GM12892 (cell line): Measurements from ENCODE around the gene OTOG.

Source experiments
- DNase-seq: peaks from one replicate; pipeline ENCODE4 v3.0.0; 2011; ENCODE audit not compliant: insufficient read length
- FAIRE-seq: peaks from 2 replicates; lab custom pipeline; 2011; peaks lifted over from hg19 to GRCh38; lab: Jason Lieb, UNC
- POLR2A ChIP-seq: IDR thresholded peaks from 2 replicates; pipeline ENCODE4 v1.6.1; 2011; ENCODE audit warnings: low read depth, low read length, control low read depth
- POLR2AphosphoS5 ChIP-seq: IDR thresholded peaks from 2 replicates; pipeline ENCODE4 v1.6.1; 2011; ENCODE audit warnings: low read depth, low read length, control low read depth
- TAF1 ChIP-seq: IDR thresholded peaks from 2 replicates; pipeline ENCODE4 v1.6.1; 2011; ENCODE audit warnings: low read depth, mild to moderate bottlenecking, control low read depth, low read length, borderline replicate concordance

The OTOG gene

GRCh38 chr11:17637901-17638300, 90.8 kb downstream of the OTOG start:
- no peak for FAIRE-seq
- DNase-seq, result no peak
- TF ChIP-seq POLR2A, result no peak

GRCh38 chr11:17638311-17638710, 91.3 kb downstream of the OTOG start:
- DNase-seq (no peak), FAIRE-seq (no peak)
- TF ChIP-seq TAF1 (no peak), POLR2AphosphoS5 (no peak), POLR2A (no peak)

DNA sequence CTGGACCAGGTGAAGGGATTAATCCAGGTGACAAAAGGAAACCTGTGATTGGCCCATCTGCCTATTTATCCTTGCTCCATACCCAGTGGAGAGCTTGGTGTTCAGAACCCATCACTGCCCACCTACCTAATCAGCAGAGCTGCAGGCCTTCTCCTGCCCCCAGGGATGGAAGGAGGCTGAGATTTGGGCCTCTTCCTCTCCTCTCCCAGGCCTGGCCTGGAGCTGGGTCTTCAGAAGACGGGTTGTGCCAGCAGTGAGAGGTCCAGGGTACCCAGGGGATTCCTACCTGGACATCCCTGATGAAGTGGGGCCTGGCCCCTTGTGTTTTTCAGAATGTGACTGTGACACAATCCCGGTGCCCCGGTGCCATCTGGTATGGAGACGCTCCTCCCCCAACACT, 92.0 kb downstream of the OTOG start:
- TF ChIP-seq POLR2A, result no peak
- no peak for TF ChIP-seq TAF1
- no peak for TF ChIP-seq POLR2AphosphoS5
- FAIRE-seq (no peak), DNase-seq (no peak)

DNA sequence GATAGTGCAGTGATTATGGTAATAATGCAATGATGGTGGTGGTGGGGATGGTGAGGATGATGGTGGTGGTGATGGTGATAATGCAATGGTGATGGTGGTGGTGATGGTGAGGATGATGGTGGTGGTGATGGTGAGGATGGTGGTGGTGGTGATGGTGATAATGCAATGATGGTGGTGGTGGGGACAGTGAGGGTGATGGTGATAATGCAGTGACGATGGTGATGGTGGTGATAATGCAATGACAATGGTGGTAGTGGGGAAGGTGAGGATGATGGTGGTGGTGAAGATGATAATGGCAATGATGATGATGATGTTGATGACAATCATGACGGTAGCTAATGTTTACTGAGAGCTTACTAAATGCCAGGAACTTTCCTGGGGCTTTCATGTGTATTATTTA, 92.7 kb downstream of the OTOG start:
- no peak for DNase-seq
- no peak for FAIRE-seq
- no peak for TF ChIP-seq TAF1
- no peak for TF ChIP-seq POLR2AphosphoS5
- no peak for TF ChIP-seq POLR2A

DNA sequence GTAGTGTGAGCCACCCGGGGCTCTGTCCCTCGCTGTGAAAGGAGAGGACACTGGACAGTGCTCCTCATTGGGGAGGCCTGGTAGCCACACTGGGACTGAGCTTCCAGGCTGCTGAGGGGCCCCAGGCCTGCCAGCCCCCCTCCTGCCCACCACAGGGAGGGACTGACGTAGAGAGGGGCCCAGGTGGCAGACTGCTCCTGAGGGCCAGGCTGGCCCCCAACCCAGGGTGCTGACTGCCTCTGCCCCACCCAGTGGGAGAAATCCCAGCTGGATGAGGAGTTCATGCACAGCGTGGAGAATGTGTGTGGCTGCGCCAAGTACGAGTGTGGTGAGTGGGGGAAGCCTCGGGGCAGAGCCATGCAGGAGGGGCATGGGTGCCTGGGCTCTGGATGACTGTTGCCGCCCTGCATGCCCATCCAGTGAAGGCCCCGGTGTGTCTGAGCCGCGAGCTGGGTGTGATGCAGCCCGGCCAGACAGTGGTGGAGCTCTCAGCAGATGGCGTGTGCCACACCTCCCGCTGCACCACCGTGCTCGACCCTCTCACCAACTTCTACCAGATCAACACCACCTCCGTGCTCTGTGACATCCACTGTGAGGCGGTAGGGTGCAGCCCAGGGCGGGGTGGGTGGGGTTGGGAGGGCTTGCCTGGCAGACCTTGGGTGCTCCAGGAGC, 93.6 kb downstream of the OTOG start:
- no peak for DNase-seq
- FAIRE-seq, result no peak
- TF ChIP-seq POLR2A (no peak), TAF1 (no peak), POLR2AphosphoS5 (no peak)

DNA sequence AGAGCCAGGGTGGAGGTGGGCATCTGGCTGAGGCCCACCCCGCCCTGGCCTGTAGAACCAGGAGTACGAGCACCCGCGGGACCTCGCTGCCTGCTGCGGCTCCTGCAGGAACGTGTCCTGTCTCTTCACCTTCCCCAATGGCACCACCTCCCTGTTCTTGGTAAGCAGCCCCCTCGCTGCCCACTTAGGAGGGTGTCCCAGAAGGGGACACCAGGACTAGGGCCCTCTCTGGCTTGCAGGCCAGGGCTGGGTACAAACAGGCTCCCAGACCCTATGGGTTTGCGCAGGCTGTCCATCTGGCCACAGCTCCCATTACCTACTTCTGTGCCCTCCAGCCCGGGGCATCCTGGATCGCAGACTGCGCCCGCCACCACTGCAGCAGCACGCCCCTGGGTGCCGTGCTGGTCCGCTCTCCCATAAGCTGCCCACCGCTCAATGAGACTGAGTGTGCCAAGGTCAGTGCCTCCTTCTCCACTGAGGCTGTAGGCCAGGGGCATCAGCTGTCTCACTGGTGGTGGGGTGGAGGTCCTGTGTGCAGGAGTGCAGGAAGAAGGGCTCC, 94.8 kb downstream of the OTOG start:
- DNase-seq (no peak), FAIRE-seq (no peak)
- TF ChIP-seq TAF1 (no peak), POLR2A (no peak), POLR2AphosphoS5 (no peak)

DNA sequence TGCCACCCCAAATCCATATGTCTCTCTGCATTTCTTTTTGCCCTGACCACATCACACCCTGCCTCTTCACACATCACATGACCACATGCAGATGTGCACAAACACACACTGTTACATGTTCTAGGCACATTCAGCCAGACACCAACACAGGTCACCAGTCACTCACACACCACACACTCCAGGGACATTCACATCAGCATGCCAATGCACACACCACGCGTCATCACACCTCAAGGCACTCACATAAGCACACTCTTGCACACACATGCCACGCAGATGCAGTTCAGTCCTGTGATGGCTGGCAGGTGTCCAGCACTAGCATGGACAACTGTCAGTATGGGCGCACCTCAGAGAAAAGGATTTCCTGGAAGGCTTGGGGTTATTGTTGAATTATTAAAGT, 95.3 kb downstream of the OTOG start:
- no peak for DNase-seq
- no peak for FAIRE-seq
- TF ChIP-seq TAF1, result no peak
- no peak for TF ChIP-seq POLR2AphosphoS5
- TF ChIP-seq POLR2A, result no peak

GRCh38 chr11:17642980-17643379, 95.9 kb downstream of the OTOG start:
- no peak for FAIRE-seq
- no peak for DNase-seq
- no peak for TF ChIP-seq POLR2AphosphoS5
- no peak for TF ChIP-seq POLR2A

- FAIRE-seq (no peak), DNase-seq (no peak)
- TF ChIP-seq POLR2AphosphoS5, result no peak
- TF ChIP-seq POLR2A, result no peak
- no peak for TF ChIP-seq TAF1
Measured at GRCh38 chr11:17643506-17644405, 96.7 kb downstream of the OTOG start.

DNA sequence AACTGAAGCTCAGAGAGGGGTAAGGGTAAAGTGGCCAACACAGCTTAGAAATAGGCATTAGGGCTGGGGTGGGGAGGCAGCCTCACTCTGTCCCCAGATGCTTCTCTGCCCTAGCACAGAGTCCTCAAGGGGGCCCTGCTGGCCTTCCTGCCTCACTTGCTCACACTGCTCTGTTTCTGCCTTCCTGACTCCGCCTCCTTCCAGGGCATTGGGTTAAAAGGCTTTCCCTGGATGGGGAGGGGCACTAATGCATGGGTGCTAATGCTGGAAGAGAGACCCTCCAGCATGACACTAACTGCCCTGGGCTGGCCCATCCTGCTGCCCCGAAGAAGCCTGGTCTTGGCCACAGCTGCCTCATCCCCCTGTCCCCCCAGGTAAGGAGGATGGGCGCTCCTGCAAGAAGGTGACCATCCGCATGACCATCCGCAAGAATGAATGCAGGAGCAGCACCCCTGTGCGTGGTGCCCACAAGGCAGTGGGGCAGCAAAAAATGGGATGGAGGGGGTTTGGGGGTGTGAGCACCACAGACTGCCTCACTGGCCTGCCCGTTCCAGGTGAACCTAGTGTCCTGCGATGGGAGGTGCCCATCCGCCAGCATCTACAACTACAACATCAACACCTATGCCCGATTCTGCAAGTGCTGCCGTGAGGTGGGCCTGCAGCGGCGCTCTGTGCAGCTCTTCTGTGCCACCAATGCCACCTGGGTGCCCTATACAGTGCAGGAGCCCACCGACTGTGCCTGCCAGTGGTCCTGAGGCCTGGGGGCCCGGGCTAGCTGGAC, 98.3 kb downstream of the OTOG start:
- FAIRE-seq (no peak), DNase-seq (no peak)
- no peak for TF ChIP-seq POLR2A
- TF ChIP-seq TAF1, result no peak
- no peak for TF ChIP-seq POLR2AphosphoS5

DNA sequence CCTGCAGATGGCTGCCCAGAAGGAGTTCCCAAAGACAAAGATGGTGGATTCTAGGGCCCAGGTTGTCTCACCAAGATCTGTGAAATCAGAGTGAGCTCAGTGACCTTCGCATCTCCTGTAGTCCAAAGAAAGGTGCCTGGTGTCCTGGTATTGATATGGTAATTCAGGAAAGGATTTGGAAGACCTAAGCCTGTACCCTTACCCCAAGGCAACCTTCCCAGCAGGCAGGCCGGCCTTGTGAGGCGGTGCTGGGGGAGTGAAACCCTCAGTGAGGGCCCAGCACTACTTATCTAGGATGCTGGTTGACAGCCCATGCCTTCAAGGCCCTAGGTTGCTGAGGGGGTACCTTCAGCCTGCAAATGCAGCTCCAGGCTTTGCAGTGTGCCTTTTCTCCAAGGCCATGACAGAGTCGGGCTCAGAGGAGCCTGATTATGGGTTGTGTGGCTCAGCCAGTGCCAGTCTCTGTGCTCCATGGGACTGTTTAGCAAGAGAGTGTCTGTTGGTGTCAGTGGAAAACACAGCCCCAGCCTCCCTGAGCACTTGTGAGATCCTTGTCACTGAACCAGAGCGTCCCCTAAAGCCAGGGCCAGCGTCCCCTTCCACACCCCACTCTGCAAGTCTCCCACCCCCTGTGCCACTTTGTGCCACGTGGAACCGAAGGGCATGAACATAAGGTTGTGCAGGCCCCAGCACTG, 99.5 kb downstream of the OTOG start:
- FAIRE-seq, result no peak
- no peak for DNase-seq
- TF ChIP-seq POLR2A (no peak), POLR2AphosphoS5 (no peak)

GRCh38 chr11:17648528-17648927, 101.5 kb downstream of the OTOG start:
- DNase-seq, result no peak
- TF ChIP-seq POLR2A, result no peak
- TF ChIP-seq TAF1, result no peak
- no peak for TF ChIP-seq POLR2AphosphoS5
- no peak for FAIRE-seq
